CD14-positive monocyte (primary cell): Measurements from ENCODE around the gene BRSK2. TPM values are rescaled to one million over a fixed set of nuclear protein-coding genes. Genes with fewer than 3 reads are reported as not detected.

Source experiments
- DNase-seq, 3 donors: peaks; one replicate each; pipeline ENCODE4 v3.0.0-alpha.2; 2011 to 2022
- H2AFZ ChIP-seq: 2 replicates; pipeline ENCODE4 v1.6.0; 2012; ENCODE audit warnings: mild to moderate bottlenecking, low read depth, low read length, inconsistent platforms; ENCODE audit not compliant: insufficient read depth, poor library complexity, severe bottlenecking
- H3K27ac ChIP-seq, 2 donors: 1 replicate in 1 of 2; 2 replicates in 1 of 2; pipeline ENCODE4 v1.5.1; 2012 to 2013; ENCODE audit warnings: low read length in 2 of 2, control low read depth in 1 of 2, inconsistent platforms in 1 of 2, low read depth in 1 of 2, mild to moderate bottlenecking in 1 of 2
- H3K27me3 ChIP-seq, 2 donors: one replicate each; pipeline versions ENCODE4 v1.6.0 to v1.6.1; 2011 to 2013; ENCODE audit warnings: low read length in 2 of 2; ENCODE audit not compliant: control insufficient read depth in 2 of 2, insufficient read depth in 2 of 2
- H3K36me3 ChIP-seq, 2 donors: replicated peaks in 1 of 2; 1 replicate in 1 of 2; 2 replicates in 1 of 2; pipeline versions ENCODE4 v1.5.1 to v1.6.1; 2012 to 2013; ENCODE audit warnings: low read length in 2 of 2, control low read depth in 1 of 2, inconsistent platforms in 1 of 2, mild to moderate bottlenecking in 1 of 2; ENCODE audit not compliant: insufficient read depth in 2 of 2, control insufficient read depth in 1 of 2
- H3K4me1 ChIP-seq, 2 donors: 1 replicate in 1 of 2; 2 replicates in 1 of 2; pipeline versions ENCODE4 v1.5.1 to v1.6.1; 2012 to 2013; ENCODE audit warnings: low read length in 2 of 2, control low read depth in 1 of 2, inconsistent platforms in 1 of 2, mild to moderate bottlenecking in 1 of 2, moderate library complexity in 1 of 2; ENCODE audit not compliant: insufficient read depth in 2 of 2, control insufficient read depth in 1 of 2
- H3K4me2 ChIP-seq: replicated peaks from 2 replicates; pipeline ENCODE3; 2012; ENCODE audit warnings: low read length, moderate library complexity, mild to moderate bottlenecking; ENCODE audit not compliant: poor library complexity, severe bottlenecking; ENCODE audit errors: extremely low read depth
- H3K4me3 ChIP-seq, 3 experiments: fragments of 200-600 bp in 1 of 3; sonication (generic) in 1 of 3; replicated peaks in 1 of 3; 1 replicate in 2 of 3; 2 replicates in 1 of 3; pipeline ENCODE4 v1.5.1; 2011 to 2013; ENCODE audit warnings: low read length in 3 of 3, mild to moderate bottlenecking in 3 of 3, control low read depth in 2 of 3, low read depth in 2 of 3, inconsistent platforms in 1 of 3, moderate library complexity in 1 of 3
- H3K79me2 ChIP-seq: 2 replicates; pipeline ENCODE4 v1.6.0; 2012; ENCODE audit warnings: mild to moderate bottlenecking, control low read depth, inconsistent platforms, low read length, moderate library complexity; ENCODE audit not compliant: insufficient read depth
- H3K9ac ChIP-seq: 2 replicates; pipeline ENCODE4 v1.6.0; 2017; ENCODE audit warnings: low read length, mild to moderate bottlenecking; ENCODE audit not compliant: insufficient read depth, poor library complexity, severe bottlenecking
- H3K9me3 ChIP-seq, 2 donors: replicated peaks in 1 of 2; 1 replicate in 1 of 2; 2 replicates in 1 of 2; pipeline versions ENCODE4 v1.5.1 to v1.6.1; 2012 to 2013; ENCODE audit warnings: low read length in 2 of 2, control low read depth in 1 of 2; ENCODE audit not compliant: control insufficient read depth in 1 of 2, insufficient read depth in 1 of 2
- H4K20me1 ChIP-seq: 2 replicates; pipeline ENCODE4 v1.6.0; 2012; ENCODE audit warnings: mild to moderate bottlenecking, low read length, control low read depth, moderate library complexity; ENCODE audit not compliant: insufficient read depth
- H3K27ac Mint-ChIP-seq, 7 donors: one replicate each; pipeline ENCODE4 v1.8.0; 2020; ENCODE audit warnings: mild to moderate bottlenecking in 7 of 7, mixed read lengths in 7 of 7, moderate library complexity in 6 of 7, inconsistent platforms in 2 of 7
- H3K27me3 Mint-ChIP-seq, 3 donors: one replicate each; pipeline ENCODE4 v1.8.0; 2021 to 2022; ENCODE audit warnings: low read depth in 3 of 3, mild to moderate bottlenecking in 3 of 3, mixed read lengths in 3 of 3, moderate library complexity in 3 of 3, inconsistent platforms in 1 of 3
- H3K36me3 Mint-ChIP-seq, 2 donors: one replicate each; pipeline ENCODE4 v1.8.0; 2020; ENCODE audit warnings: mixed read lengths in 2 of 2, inconsistent platforms in 1 of 2, mild to moderate bottlenecking in 1 of 2
- H3K4me1 Mint-ChIP-seq: one replicate; pipeline ENCODE4 v1.8.0; 2020; ENCODE audit warnings: mild to moderate bottlenecking, mixed read lengths
- H3K4me3 Mint-ChIP-seq, 2 donors: one replicate each; pipeline ENCODE4 v1.8.0; 2020; ENCODE audit warnings: mild to moderate bottlenecking in 2 of 2, mixed read lengths in 2 of 2, moderate library complexity in 1 of 2
- H3K9me3 Mint-ChIP-seq, 7 donors: one replicate each; pipeline ENCODE4 v1.8.0; 2020 to 2022; ENCODE audit warnings: mixed read lengths in 7 of 7, mild to moderate bottlenecking in 6 of 7, moderate library complexity in 6 of 7, inconsistent platforms in 2 of 7
- CTCF ChIP-seq: fragments of 200-600 bp; IDR thresholded peaks from one replicate; pipeline ENCODE4 v1.8.0; 2022; ENCODE audit warnings: antibody characterized with exemption, mild to moderate bottlenecking
- WGBS: methylation state at CpG from one replicate; pipeline ENCODE4 v1.1.5; 2013; ENCODE audit warnings: missing lambda C conversion rate; ENCODE audit not compliant: insufficient coverage; 5-methylcytosine and 5-hydroxymethylcytosine counted together
- intact Hi-C, 2 donors: fragments of 100-400 bp; cut with micrococcal nuclease; formaldehyde crosslinking; loops; one replicate each; pipeline versions ENCODE4 v1.15.0 to v1.15.1; 2023
- polyA plus RNA-seq, 3 donors: library from polyadenylated mRNA; depleted of rRNA in 1 of 3; unstranded in 2 of 3; stranded (reverse) in 1 of 3; fragments of 300-500 nt in 2 of 3; fragments of >200 nt in 1 of 3; fragmentation: Illumina TruSeq in 2 of 3; gene quantifications; 1 replicate in 2 of 3; 2 replicates in 1 of 3; pipeline ENCODE4 v1.2.3, GENCODE V29; 2012 to 2021

Gene BRSK2
- polyA plus RNA-seq, 3 donors, result 0.13 TPM; not detected in 2

DNA sequence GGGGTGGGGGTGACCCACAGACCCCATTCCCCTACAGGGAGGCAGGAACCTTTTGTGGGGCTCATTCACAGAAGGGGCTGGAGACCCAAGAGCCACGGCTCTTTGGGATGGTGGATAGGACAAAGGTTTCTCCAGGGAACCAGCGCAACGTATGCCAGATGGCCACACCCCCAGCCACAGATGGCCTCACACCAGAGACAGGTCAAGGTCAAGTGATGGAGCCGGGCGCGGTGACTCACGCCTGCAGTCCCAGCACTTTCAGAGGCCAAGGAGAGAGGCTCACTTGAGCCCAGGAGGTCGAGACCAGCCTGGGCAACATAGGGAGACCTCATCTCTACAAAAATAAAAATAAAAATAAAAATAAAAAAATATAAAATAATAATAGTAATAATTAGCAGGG is 17.1 kb upstream of the BRSK2 start:
- Mint-ChIP-seq H3K36me3 (no peaks in the 10 kb centered on the region), H3K4me1 (no peaks in the 10 kb centered on the region), H3K4me3 (no peak overlapping the region), H3K9me3 (peaks cover 0 to 5% (median 2%) of the 10 kb centered on the region in 7 donors), H3K27ac (no peak overlapping the region), H3K27me3 (peaks cover 8% of the 10 kb centered on the region in 3 donors)
- Histone ChIP-seq H3K4me3 (no peak overlapping the region), H4K20me1 (no peaks in the 10 kb centered on the region), H3K79me2 (no peaks in the 10 kb centered on the region), H3K4me1 (no peaks in the 10 kb centered on the region), H3K27ac (no peak overlapping the region), H3K9ac (no peak overlapping the region), H3K9me3 (peaks cover 0 to 7% of the 10 kb centered on the region in 2 donors), H2AFZ (no peak overlapping the region), H3K36me3 (no peaks in the 10 kb centered on the region), H3K4me2 (no peak overlapping the region), H3K27me3 (peaks cover 0 to 2% of the 10 kb centered on the region in 2 donors)
- intact Hi-C loops, result no loop called here
- 88% methylated on average over 7 of the region's 8 CpGs for WGBS
- DNase-seq, result no peak
- no peak for TF ChIP-seq CTCF

GRCh38 chr11:1373536-1374214 is 16.1 kb upstream of the BRSK2 start:
- H4K20me1 ChIP-seq, result no peaks in the 10 kb centered on the region
- no peaks in the 10 kb centered on the region for H3K79me2 ChIP-seq
- H3K4me2 ChIP-seq, result no peak overlapping the region
- H3K9me3 ChIP-seq, result no peaks in the 10 kb centered on the region
- Mint-ChIP-seq H3K27me3 (peaks cover 8 to 10% (median 9%) of the 10 kb centered on the region in 3 donors), H3K27ac (no peak overlapping the region), H3K36me3 (no peaks in the 10 kb centered on the region), H3K9me3 (peaks cover 0 to 2% (median 0%) of the 10 kb centered on the region in 7 donors), H3K4me3 (no peak overlapping the region), H3K4me1 (no peaks in the 10 kb centered on the region)
- H3K36me3 ChIP-seq, result no peaks in the 10 kb centered on the region
- no peak overlapping the region for H3K9ac ChIP-seq
- intact Hi-C loops, result no loop called here
- TF ChIP-seq CTCF, result no peak
- H3K4me3 ChIP-seq, result no peak overlapping the region
- H3K4me1 ChIP-seq, result no peaks in the 10 kb centered on the region
- DNase-seq, result no peak
- H3K27ac ChIP-seq, result no peak overlapping the region
- no peak overlapping the region for H2AFZ ChIP-seq
- H3K27me3 ChIP-seq, result peaks cover 0 to 2% of the 10 kb centered on the region in 2 donors
- WGBS, result 100% methylated on average over 8 of the region's 22 CpGs
